ENCODE measurements around the gene TCEAL3.

Gene TCEAL3, protein sequence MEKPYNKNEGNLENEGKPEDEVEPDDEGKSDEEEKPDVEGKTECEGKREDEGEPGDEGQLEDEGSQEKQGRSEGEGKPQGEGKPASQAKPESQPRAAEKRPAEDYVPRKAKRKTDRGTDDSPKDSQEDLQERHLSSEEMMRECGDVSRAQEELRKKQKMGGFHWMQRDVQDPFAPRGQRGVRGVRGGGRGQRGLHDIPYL

DNA sequence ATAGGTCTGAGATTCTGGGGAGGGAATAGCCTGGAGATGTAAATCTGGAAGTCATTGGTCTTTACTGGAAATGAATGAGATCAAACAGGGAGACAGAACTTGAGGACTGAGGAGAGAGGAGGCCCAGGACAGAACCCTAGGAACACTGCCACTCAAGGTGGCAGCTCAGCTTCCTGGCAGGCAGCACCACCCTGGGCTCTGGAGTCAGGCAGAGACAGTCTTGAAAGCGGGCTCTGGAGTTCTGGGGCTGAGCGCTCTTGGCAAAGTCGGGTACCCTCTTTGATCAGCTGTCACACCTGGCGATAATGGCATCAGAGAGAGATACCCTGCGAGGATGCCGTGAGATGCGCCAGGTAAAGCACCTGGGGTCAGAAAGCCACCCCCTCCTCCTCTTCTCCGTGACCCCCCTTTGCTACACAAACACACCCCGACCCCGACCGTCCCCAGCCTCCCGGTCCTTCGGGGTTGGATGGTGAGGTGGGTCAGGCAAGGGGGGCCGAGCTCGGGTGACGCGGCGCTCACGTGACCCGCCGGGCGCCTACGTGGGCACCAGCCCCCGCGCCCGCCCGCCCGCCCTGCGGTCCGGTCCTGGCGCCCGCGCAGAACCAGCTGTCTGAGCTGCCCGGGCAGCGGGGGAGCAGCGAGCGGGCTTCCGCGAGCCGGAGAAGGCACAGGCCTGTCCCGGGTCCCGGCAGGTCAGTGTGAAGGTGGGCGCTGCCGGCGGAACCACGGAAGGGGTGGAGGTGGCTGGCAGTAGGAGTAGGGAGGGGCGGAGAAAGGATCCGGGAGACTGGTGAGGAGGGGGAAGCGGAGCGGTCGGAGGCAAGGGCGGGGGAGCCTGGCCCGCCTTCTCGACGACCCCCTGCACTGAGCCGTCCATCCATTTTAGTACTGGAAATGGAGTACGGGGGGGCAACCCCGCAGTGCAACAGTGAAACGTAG lies at the start of gene TCEAL3:
Gene TCEAL3, plus strand, starts transcription at position 600 of the 942 bp plus-strand sequence. CDS start 1,102 bp downstream, outside the sequence.
- TF ChIP-seq CTCF (IDR thresholded peaks at IDR 0.05; ENCODE audit: low read depth, low read length) = no peak
- no peak for DNase-seq (ENCODE audit: extremely low read depth, low read depth)

GRCh38 chrX:103560256-103560655 lies 47.5 kb upstream of the TCEAL3 start:
- DNase-seq (ENCODE audit: extremely low read depth, low read depth) = no peak
- TF ChIP-seq CTCF (IDR thresholded peaks at IDR 0.05; ENCODE audit: low read depth, low read length) = no peak

GRCh38 chrX:103562801-103563200 lies 45.0 kb upstream of the TCEAL3 start:
- no peak for TF ChIP-seq CTCF (IDR thresholded peaks at IDR 0.05; ENCODE audit: low read depth, low read length)
- DNase-seq (ENCODE audit: extremely low read depth, low read depth) = no peak

GRCh38 chrX:103565197-103565596 lies 42.6 kb upstream of the TCEAL3 start:
- no peak for TF ChIP-seq CTCF (IDR thresholded peaks at IDR 0.05; ENCODE audit: low read depth, low read length)
- DNase-seq (ENCODE audit: extremely low read depth, low read depth) = no peak

DNA sequence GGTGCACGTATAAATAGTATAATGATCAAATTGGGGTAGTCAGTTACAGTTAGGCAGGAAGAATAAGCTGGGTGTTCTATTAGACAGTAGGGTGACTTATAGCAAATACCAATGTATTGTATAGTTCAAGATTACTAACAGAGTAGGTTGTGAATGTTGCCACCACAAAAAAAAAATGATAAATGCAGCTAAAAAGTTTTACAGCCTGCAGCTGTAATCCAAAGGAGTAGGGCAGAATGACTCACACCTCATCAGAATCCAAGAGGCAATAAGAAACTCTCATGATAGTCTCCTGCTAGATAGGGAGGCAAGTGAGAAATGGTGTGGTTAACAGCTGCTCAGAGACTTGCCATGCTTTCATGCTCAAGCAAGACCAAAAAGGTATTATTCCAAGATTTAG lies 42.0 kb upstream of the TCEAL3 start:
- no peak for TF ChIP-seq CTCF (IDR thresholded peaks at IDR 0.05; ENCODE audit: low read depth, low read length)
- no peak for DNase-seq (ENCODE audit: extremely low read depth, low read depth)

- no peak for DNase-seq (ENCODE audit: extremely low read depth, low read depth)
- no peak for TF ChIP-seq CTCF (IDR thresholded peaks at IDR 0.05; ENCODE audit: low read depth, low read length)
Measured at GRCh38 chrX:103571121-103571520, 36.6 kb upstream of the TCEAL3 start.

- no peak for DNase-seq (ENCODE audit: extremely low read depth, low read depth)
- no peak for TF ChIP-seq CTCF (IDR thresholded peaks at IDR 0.05; ENCODE audit: low read depth, low read length)
Measured at GRCh38 chrX:103571726-103572125, 36.0 kb upstream of the TCEAL3 start.

Data from AG09319 (cell line).